GM08714 (cell line): ENCODE measurements around the gene PDZRN4.
"Not testable (repeated sequence)": the region's sequence is repeated elsewhere in the genome, so short reads cannot be mapped to it uniquely, and the experiment has no call there.

Experiments used
- H3K4me3 ChIP-seq: fragments of 200-500 bp; sonication (Bioruptor generic); 2 replicates; pipeline ENCODE4 v1.5.1; 2014; ENCODE audit warnings: mild to moderate bottlenecking, low read length, inconsistent platforms
- ZNF274 ChIP-seq: IDR thresholded peaks from 2 replicates; pipeline ENCODE4 v1.6.1; 2012; ENCODE audit warnings: mild to moderate bottlenecking, low read depth, low read length

The PDZRN4 gene

DNA sequence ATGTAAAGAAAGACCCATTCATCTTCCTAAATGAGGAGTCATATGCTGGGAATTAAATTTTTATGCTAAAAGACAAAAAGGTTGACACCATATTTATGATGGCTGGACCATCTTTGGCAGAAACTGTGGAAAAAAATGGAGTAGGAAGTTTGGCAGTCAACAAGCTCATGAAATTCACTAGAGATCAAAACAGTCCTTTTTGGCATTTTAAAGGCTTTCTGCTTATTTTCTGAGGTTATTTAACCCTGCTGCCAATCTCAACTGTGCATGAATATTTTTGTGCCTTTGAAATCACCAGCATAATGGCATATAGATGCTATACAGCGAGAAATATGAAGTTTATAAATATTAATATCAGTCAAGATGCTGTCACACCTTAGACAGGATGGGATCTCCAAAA is 399.5 kb downstream of the PDZRN4 start:
- TF ChIP-seq ZNF274, result no peak
- no peak overlapping the region for H3K4me3 ChIP-seq

DNA sequence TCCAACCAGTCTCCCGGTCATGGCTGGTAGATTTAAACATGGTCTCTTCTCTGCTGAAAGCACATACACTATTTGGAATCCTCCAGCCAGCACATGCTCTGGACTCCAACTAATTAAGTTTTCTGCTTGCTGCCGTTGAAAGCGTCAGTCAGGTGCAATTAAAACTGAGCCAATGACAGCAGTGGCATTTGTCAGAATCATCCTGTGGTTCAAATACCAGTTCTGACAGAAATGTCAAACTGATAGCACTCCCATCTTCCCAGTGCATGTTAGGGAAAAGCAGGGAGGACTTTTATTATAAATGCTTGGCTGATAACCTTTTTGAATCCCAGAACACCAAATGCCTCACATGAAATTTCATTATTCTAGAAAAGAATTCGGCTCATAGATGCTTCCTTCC is 401.8 kb downstream of the PDZRN4 start:
- no peak for TF ChIP-seq ZNF274
- no peak overlapping the region for H3K4me3 ChIP-seq

DNA sequence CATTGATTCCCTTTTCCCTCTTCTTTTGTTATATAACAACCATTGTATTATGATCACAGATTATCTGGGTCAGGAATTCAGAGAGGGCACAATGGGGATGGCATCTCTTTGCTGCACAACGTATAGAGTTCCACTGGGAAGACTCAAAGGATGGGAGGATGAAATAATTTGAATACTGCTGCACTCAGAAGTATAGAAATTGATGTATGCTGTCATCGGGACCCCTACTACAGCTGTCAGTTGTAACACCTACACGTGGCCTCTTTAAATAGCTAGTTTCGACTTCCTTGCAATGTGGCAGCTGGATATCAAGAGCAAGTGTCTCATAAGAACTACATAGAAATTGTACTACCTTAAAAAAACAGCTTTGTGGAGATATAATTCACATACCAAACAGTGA is 408.1 kb downstream of the PDZRN4 start:
- H3K4me3 ChIP-seq, result no peak overlapping the region
- no peak for TF ChIP-seq ZNF274

DNA sequence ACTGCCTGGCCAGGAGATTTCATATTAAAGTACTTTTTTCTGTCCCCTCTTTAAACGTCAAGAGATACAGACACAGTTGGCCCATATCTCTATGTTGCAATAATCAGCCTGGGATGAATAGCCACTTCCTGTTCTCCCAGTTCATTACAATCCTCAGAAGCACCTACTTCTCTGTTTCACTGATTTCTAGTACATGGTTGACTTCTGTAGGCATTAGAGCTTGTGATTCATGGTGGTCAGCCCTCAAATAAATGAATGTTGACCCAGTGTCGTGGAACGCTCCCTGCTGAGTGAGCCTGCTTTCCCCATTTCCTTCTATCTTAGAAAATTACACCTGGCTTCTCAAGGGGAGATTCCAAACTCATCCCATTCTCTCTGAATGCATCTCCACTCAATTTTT is 416.7 kb downstream of the PDZRN4 start:
- no peak for TF ChIP-seq ZNF274

DNA sequence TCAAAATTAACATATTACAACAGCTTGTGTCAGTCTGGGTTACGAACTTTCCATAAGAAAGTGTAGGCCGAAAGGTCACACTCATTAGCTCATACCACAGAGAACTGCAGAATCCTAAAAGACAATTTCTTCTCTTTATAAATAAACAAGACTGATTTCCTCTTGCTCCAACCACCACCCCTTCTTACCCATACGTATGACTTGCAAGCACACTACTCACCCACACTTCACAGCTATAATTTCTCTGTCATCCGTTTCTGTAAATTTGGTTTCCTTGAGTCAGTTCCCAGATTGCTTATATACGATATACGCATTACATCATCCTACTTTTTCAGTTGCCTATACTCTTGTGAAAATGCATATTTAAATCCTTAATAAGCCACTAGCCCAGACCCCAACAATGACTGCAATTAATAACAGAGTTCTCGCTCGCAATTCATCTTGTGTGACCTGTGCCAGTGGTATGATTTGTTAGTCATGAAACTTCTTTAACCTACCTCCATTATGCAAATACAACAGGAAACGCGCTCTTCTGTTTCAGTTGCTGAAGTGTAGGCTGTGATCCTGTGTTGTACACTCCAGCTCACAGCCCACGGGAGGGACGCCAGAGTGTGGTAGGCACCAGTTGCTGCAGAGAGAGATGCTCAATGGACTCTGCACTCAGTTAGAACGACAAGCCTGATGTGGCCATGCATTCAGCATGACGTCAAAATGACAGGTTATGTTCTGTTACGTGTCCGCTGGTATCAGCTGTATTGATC is 417.6 kb downstream of the PDZRN4 start:
- H3K4me3 ChIP-seq, result no peak overlapping the region
- no peak for TF ChIP-seq ZNF274

More for the DNA sequence above, 416.7 kb downstream of the PDZRN4 start:
- H3K4me3 ChIP-seq, result no peak overlapping the region

DNA sequence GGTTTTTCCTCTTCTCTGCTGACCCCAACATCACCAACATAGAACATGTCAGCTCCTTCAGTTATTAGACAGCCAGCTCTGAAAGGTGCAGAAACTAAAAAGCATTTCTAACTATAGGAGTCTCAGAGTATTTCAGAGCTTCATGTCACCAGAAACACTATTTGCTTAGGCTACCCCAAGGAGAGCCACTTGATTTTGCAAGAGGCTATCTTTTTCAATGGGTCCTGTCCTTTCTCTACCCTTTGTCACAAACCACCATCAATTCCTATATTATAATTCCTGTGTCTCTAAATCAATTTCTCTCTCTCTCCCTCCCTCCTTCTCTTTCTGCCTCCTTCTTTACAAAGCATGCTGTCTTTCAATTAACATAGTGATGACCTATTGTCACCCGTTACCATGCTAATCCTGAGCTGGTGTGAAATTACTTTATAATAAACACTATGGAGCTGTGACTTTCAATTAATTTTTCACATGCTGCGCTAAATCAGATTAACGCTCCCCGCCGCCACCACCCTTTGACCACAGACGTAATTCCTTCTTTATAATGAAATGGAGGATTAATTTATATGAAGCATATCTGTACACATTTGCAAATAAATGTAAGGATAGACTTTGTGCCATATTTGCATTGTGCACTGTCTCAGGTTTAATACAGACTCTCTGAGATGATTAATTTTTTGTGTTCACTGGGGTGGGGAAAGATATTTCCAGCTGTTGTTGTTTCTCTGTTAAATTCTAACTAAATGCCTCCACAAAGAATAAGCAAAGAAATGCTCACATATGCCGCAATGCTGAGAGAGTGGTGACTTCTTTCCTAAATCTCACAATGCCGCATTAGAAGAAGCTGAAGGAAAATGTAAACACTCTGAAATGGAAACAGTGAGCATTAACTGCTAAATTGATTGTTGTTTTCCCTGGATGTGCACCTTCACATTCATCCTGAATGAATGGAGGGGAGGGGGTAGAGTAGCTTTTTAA is 418.6 kb downstream of the PDZRN4 start:
- TF ChIP-seq ZNF274, result no peak

DNA sequence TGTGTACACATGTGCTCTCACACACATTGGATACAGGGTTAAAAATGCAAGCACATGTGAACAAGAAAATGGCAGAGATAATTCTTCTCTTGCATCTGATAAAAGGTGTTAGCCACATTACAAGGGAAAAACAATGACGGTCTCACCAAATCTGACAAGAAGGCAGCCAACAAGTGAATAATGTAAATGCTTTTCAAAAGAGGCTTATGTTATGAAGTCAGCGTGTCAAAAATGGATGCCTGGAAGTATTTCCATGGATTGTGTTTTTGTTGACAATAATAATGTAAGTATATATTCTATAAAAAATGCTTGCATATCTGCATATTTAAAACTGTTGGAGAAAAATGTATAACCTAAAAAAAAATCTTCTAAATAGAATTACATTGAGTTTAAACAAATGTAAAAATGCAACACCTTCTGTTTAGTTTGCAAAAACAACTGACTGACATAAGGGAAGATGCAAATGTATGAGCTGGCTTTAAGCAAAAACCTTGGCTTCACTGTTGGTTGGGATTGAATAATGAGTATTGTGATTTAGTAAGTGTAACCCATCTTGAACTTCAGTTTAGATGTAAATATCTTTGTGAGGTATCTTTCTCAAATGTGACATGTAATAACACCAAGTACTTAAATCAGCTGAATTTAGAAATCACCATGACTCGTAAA is 424.9 kb downstream of the PDZRN4 start:
- no peak for TF ChIP-seq ZNF274
- H3K4me3 ChIP-seq, result no peak overlapping the region

More for the DNA sequence above, 418.6 kb downstream of the PDZRN4 start:
- no peak overlapping the region for H3K4me3 ChIP-seq

DNA sequence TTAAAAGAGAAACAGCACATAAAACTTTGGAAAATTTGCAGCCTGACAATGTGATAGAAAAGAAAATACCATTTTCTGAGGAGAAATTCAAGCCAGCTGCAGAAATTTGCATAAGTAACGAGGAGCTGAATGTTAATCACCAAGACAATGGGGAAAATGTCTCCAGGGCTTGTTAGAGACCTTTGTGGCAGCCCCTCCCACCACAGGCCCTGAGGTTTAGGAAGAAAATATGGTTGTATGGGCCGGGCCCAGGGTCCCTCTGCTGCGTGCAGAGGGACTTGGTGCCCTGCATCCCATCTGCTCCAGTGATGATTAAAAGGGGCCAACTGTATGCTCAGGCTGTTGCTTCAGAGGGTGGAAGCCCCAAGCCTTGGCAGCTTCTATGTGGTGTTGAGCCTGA is 427.1 kb downstream of the PDZRN4 start:
- not testable (repeated sequence) for H3K4me3 ChIP-seq

DNA sequence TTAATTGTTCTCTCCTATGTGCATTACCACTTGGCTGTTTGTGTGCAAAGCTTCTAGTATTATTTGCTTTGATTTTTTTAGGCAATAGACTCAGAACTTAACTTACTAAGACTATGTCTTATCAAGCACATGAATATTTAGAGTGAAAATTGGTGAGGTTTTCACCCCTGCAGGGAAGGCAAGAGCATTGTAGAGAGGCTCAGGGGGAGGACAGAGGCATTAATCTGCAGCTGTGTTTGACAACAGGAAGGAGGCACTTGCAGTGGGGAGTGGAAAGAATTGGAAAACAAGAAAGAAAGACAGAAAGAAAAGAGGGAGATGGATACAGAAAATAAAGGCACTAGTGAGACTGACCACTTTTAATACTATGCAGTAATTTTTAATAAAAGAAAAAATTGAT is 431.6 kb downstream of the PDZRN4 start:
- H3K4me3 ChIP-seq, result no peak overlapping the region
- no peak for TF ChIP-seq ZNF274

DNA sequence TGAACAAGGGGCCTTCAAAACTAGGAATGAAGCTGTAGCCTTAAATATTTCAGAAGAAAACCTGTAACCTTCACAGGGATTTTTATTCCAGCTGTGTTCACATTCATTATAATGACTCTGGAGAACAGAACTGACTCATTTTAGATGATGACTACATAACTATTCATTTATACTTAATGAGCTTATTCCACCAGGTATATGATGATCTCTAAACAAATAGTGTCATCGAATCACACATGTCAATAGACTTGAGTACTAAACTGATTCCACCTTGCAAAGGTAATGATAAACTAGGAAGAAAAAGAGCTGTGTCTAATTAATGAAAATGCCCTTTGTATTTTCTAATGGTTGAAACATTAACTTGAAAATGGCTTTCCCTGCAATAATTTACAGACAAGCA is 433.2 kb downstream of the PDZRN4 start:
- TF ChIP-seq ZNF274, result no peak
- H3K4me3 ChIP-seq, result no peak overlapping the region
